BLaER1 (cell line): ENCODE measurements around the gene NEK4.

Experiments used
- H3K27ac ChIP-seq: shearing (Covaris generic); formaldehyde crosslinking; 2 replicates; pipeline ENCODE4 v1.8.1; 2022
- H3K27me3 ChIP-seq: shearing (Covaris generic); formaldehyde crosslinking; 2 replicates; pipeline ENCODE4 v1.8.1; 2022
- H3K36me3 ChIP-seq: shearing (Covaris generic); formaldehyde crosslinking; 2 replicates; pipeline ENCODE4 v1.8.1; 2022
- H3K4me1 ChIP-seq: shearing (Covaris generic); formaldehyde crosslinking; 2 replicates; pipeline ENCODE4 v1.8.1; 2022
- H3K4me2 ChIP-seq: shearing (Covaris generic); formaldehyde crosslinking; 2 replicates; pipeline ENCODE4 v1.8.1; 2022
- H3K4me3 ChIP-seq: shearing (Covaris generic); formaldehyde crosslinking; 2 replicates; pipeline ENCODE4 v1.8.1; 2022
- H3K9ac ChIP-seq: shearing (Covaris generic); formaldehyde crosslinking; 2 replicates; pipeline ENCODE4 v1.8.1; 2022
- H3K9me3 ChIP-seq: shearing (Covaris generic); formaldehyde crosslinking; 2 replicates; pipeline ENCODE4 v1.8.1; 2022
- H4K20me1 ChIP-seq: shearing (Covaris generic); formaldehyde crosslinking; 2 replicates; pipeline ENCODE4 v1.8.1; 2022
- Cebpa-rat ChIP-seq: shearing (Covaris generic); IDR thresholded peaks from 2 replicates; pipeline ENCODE4 v1.8.1; 2022

Gene NEK4

DNA sequence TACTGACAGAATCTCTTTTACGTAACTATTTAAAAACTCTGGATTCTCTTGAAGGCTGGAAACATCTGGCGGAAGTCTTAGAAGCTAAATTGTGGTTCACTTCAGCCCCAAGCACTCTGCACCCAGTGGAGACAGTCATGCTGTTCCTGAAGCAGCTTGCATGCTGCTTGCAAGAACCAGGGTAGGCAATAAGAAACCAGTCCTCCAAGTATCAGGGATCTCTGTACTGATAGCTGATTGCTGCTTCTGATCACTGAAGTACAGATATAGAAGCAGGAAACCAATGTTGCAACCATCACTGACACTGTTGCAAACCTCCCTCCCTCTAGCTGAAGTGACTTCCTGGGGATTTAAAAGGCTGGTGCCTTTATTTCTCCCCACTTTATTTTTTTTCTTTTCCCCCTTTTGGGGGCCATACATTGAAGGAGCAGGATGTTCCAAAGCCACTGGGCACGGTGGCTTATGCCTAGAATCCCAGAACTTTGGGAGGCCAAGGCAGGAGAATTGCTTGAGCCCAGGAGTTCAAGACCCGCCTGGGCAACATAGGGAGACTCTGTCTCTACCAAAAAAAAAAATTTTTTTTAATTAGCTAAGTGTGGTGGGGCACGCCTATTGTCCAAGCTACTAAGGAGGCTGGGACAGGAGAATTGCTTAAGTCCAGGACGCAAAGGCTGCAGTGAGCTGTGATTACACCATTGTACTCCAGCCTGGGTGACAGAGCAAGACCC is 49.6 kb downstream of the NEK4 start:
- TF ChIP-seq Cebpa-rat, result peak; percentile 88
- peak overlapping the region; percentile 89 for H3K27ac ChIP-seq
- H4K20me1 ChIP-seq, result no peaks in the 10 kb centered on the region
- H3K27me3 ChIP-seq, result no peaks in the 10 kb centered on the region
- H3K4me1 ChIP-seq, result peaks cover 60% of the 10 kb centered on the region
- peaks cover 44% of the 10 kb centered on the region for H3K36me3 ChIP-seq
- H3K4me2 ChIP-seq, result peak overlapping the region; percentile 77
- H3K9me3 ChIP-seq, result peaks cover 45% of the 10 kb centered on the region
- H3K9ac ChIP-seq, result peak overlapping the region; percentile 70; the same call in 1 of the 2 replicates
- H3K4me3 ChIP-seq, result peak overlapping the region; percentile 48

DNA sequence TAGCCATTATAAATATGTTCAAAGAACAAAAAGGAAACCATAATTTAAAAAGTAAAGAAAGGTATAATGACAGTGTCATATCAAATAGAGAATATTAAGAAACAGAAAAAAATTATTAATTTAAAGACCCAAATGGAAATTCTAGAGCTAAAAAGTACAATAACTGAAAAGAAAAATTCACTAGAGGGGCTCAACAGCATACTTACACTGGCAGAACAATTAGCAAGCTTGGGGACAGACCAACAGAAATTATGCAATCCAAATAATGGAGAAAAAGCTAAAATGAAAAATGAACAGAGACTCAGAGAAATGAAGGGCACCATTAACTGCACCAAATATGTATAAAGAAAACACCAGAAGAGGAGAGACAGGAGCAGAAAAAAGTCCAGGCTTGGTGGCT is 51.1 kb downstream of the NEK4 start:
- Histone ChIP-seq H3K9ac (peak overlapping the region; percentile 70; the same call in 1 of the 2 replicates), H3K36me3 (peaks cover 58% of the 10 kb centered on the region), H3K9me3 (peaks cover 39% of the 10 kb centered on the region), H3K4me3 (0 out of 2 replicates have a peak overlapping the region, but pooled peaks have one; percentile 48), H3K4me2 (peak overlapping the region; percentile 77), H4K20me1 (no peaks in the 10 kb centered on the region), H3K4me1 (peaks cover 75% of the 10 kb centered on the region), H3K27me3 (no peaks in the 10 kb centered on the region), H3K27ac (peak overlapping the region; percentile 89)
- no peak for TF ChIP-seq Cebpa-rat

DNA sequence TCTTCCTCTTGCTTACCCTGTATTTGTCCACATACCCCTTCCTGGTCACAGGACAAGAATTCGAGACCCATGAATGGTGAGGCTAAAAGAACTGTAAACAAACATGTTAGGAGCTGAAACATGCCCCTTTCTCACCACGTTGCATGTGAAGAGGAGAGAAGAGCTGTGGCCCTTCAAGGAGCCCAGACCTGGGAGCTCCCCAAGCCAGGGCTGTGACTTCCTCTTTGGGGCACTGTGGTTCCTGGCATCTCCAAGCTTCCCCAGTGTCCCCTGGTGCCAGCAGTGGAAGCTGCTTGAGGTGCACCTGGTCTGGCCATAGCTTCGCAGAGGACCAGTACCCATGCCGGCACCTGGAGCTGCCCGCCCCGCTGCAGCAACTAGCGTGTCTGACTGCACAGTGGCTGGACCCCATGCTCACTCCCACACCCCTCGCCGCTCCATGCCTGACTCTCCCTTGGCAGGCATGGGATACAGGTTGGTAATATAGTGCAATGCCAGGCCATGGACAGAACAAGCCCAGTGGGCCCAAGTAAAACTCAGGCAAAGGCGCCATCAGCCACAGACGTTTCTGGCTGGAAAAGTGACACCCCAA is 54.9 kb downstream of the NEK4 start:
- H3K9me3 ChIP-seq, result peaks cover 28% of the 10 kb centered on the region
- H3K4me1 ChIP-seq, result peaks cover 52% of the 10 kb centered on the region
- H4K20me1 ChIP-seq, result no peaks in the 10 kb centered on the region
- no peaks in the 10 kb centered on the region for H3K27me3 ChIP-seq
- H3K27ac ChIP-seq, result peak overlapping the region; percentile 57
- peak overlapping the region; percentile 21 for H3K4me2 ChIP-seq
- no peak overlapping the region for H3K4me3 ChIP-seq
- TF ChIP-seq Cebpa-rat, result no peak
- H3K9ac ChIP-seq, result no peak overlapping the region
- H3K36me3 ChIP-seq, result peaks cover 68% of the 10 kb centered on the region

DNA sequence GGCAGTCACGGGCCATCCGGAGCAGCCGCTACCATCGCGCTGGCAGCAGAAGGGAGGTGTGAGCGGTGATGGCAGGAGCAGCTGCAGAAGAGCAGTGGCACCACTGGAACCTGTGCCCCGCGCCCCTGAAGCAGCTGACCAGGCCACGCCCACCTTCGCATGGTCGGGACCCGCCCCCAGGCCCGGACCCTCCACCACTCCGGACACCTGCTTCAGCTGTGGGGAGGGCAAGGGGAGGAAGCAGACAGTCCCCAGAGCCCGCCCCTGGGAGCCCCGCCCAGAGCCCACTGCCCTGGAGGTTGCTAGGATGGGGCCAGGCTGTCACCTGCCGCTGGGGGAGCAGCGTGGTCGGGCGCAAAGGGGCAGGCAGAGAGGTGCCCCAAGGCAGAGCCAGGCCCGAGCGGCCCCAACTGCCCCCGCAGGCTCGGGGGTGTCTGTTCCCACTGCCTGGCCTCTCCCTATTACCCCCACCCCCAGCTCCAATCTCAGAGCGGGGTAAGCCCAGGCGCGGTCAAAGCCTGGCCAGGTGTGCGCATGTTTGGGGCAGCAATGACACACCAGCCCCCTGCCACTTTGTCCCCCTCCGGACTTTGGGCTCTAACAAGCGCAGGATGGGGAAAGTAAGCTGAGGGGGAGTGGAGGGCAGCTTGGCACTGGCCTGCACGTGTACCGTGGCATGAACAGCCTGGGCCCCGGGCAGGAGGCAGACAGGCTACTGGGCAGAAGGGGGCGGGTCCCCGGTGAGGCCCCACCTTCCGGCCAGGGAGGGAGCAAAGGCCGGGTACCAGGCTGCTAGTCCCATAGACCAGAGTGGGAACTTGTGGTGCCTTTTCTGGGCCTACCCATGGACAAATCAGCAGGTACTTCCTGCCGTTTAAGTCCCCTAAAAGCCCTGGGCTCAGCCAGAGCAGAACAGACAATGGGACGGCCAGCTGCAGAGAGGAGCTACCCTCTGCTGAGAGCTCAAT is 56.1 kb downstream of the NEK4 start:
- Histone ChIP-seq H3K4me2 (peak overlapping the region; percentile 21; the same call in 1 of the 2 replicates), H3K27me3 (no peaks in the 10 kb centered on the region), H3K27ac (peak overlapping the region; percentile 57), H3K4me1 (peaks cover 48% of the 10 kb centered on the region), H3K9ac (no peak overlapping the region), H3K36me3 (peaks cover 74% of the 10 kb centered on the region), H4K20me1 (no peaks in the 10 kb centered on the region), H3K4me3 (no peak overlapping the region), H3K9me3 (peaks cover 27% of the 10 kb centered on the region)
- no peak for TF ChIP-seq Cebpa-rat

DNA sequence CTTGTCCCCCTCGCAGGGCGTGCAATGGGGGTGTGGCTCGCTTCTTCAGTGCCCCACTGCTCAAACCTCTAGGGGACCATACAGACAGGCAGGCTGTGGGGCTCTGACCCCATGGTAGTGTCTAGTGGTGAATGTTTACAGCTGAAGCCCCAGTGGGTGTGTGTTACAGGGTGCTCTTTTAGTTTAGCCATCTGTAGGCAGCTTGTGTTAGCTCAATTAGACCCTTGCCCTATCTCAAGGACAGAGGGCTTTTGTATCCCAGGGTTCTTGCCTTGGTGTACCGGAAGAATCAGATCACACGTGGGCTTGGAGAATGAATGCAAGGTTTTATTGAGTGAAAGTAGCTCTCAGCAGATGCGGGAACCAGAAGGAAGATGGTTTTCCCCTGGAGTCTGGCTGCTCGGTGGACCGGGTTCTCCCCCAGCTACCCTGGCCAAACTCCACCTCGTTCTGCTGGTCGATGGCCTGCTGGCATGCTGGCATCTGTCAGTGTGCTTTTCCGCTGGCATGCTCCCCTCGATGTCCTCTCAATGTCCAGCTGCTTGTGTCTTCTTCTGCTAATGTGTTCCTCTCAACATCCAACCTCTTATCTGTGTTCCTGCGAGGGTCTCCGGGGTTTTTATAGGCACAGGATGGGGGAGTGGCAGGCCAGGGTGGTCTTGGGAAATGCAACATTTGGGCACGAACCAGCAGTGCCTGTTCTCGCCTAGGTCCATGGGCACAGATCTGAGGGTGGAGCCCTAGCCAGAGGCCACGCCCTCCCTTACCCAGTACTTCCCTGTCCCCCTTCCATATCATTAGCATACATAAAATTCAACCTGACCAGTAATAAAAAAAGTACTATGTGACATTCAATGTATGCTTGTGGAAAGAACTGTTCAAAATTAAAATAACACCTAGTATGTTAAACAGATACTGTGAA is 58.2 kb downstream of the NEK4 start:
- Histone ChIP-seq H3K4me2 (no peak overlapping the region), H3K4me3 (no peak overlapping the region), H3K27ac (no peak overlapping the region), H3K36me3 (peaks cover 73% of the 10 kb centered on the region), H4K20me1 (no peaks in the 10 kb centered on the region; the same call in 1 of the 2 replicates), H3K9me3 (peaks cover 11% of the 10 kb centered on the region; the same call in 1 of the 2 replicates), H3K4me1 (peaks cover 46% of the 10 kb centered on the region), H3K9ac (no peak overlapping the region), H3K27me3 (no peaks in the 10 kb centered on the region)
- no peak for TF ChIP-seq Cebpa-rat

DNA sequence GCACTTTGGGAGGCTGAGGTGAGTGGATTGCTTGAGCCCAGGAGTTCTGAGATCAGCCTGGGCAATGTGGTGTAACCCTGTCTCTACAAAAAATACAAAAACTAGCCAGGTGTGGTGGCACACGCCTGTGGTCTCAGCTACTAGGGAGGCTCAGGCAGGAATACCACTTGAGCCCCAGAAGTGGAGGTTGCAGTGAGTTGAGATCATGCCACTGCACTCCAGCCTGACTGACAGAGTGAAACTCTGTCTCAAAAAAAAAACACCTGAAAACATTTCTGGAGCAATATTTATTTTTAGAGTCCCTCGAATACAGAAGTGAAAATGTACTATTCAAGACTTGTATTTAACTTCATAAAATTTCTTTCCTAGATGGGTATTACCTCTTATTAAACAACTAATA is 60.2 kb downstream of the NEK4 start:
- Histone ChIP-seq H3K9ac (no peak overlapping the region), H3K4me3 (no peak overlapping the region), H3K4me2 (no peak overlapping the region), H3K9me3 (peaks cover 8% of the 10 kb centered on the region; the same call in 1 of the 2 replicates), H3K36me3 (peaks cover 57% of the 10 kb centered on the region), H3K4me1 (peaks cover 47% of the 10 kb centered on the region), H3K27ac (no peak overlapping the region), H3K27me3 (no peaks in the 10 kb centered on the region), H4K20me1 (peaks cover 10% of the 10 kb centered on the region; the same call in 1 of the 2 replicates)
- TF ChIP-seq Cebpa-rat, result no peak

DNA sequence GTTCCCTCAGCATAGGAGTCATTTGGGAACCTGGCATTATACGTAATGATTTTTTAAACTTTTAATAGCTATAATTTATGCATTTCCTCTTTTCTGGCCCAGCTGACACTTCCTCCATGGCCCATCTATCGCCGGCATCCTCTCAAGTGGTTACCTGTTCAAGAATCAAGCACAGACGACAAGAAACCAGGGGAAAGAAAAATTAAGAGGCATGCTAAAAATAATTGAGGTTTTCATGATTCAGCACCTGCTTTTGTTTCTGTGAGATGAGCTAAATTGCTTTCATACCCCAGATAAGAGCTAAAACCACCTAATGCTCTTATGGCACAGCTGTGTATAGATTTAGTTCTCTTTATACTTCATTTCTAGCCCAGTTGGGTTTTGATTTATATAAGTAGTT is 63.2 kb downstream of the NEK4 start:
- Histone ChIP-seq H3K9ac (peak overlapping the region; percentile 91; the same call in 1 of the 2 replicates), H3K27me3 (no peaks in the 10 kb centered on the region), H3K27ac (no peak overlapping the region), H3K4me2 (peak overlapping the region; percentile 97), H3K4me3 (peak overlapping the region; percentile 77), H3K36me3 (peaks cover 34% of the 10 kb centered on the region), H3K9me3 (peaks cover 6% of the 10 kb centered on the region; the same call in 1 of the 2 replicates), H3K4me1 (peaks cover 48% of the 10 kb centered on the region), H4K20me1 (peaks cover 10% of the 10 kb centered on the region; the same call in 1 of the 2 replicates)
- TF ChIP-seq Cebpa-rat, result no peak

DNA sequence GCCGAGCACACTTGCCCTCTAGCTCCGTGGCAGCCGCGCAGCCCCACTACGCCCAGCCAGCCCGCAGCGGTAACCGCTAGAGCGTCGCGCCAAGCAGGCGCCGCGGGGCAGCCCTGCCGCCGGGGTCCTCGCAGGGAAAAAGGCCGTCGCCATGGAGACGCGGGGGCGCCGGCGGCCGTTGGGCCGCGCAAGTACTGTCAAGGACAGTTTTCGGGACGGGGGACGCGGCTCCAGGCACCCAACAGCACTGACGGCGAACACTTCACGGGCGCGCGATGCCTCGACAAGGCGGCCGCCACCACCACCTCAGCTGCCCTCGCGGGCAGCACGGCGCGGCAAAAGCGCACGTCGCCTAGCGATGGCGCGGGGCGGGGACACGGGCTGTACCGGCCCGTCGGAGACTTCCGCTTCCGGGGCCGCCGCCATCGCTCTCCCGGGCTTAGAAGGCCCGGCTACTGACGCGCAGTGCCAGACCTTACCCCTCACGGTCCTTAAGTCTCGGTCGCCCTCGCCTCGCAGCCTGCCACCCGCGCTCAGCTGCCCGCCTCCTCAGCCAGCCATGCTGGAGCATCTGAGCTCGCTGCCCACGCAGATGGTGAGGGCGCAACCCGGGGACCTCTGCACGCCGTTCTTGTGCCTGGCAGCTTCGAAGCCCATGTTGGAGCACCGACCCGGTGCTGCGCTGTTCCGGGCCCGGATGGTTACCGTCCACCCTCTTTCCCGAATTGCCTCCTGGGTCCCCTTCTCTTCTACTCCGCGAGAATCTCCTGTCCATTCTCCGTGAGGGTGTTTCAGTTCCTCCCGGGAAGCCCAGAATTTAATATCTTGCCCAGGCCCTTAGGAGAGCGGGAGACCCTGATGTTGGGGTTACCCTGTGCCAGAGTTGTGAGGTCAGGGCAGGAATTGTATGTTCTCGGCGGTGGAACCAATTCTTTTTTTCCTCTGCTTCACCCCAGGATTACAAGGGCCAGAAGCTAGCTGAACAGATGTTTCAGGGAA is 64.8 kb downstream of the NEK4 start, which contains the start of the genes GLT8D1 and SPCS1:
Gene GLT8D1 (minus strand): TSS at position 104 of the 999 bp plus-strand sequence. CDS start 5,331 bp downstream, outside the sequence.
Gene SPCS1 (plus strand): TSS at position 419 of the 999 bp plus-strand sequence. CDS start 141 bp downstream, at position 560.
- peak within 1 kb of the TSS; percentile 87 for H3K27ac ChIP-seq
- TF ChIP-seq Cebpa-rat, result no peak
- peaks cover 48% of the 10 kb centered on the region for H3K4me1 ChIP-seq
- H4K20me1 ChIP-seq, result peaks cover 10% of the 10 kb centered on the region; the same call in 1 of the 2 replicates
- peak within 1 kb of the TSS; percentile 77 for H3K4me3 ChIP-seq
- H3K9me3 ChIP-seq, result no peaks in the 10 kb centered on the region
- H3K9ac ChIP-seq, result peak within 1 kb of the TSS; percentile 91
- H3K4me2 ChIP-seq, result peak within 1 kb of the TSS; percentile 97
- peaks cover 22% of the 10 kb centered on the region for H3K36me3 ChIP-seq
- no peaks in the 10 kb centered on the region for H3K27me3 ChIP-seq
